Liver (tissue), 9 donors: ENCODE results near the gene ZDHHC24. TPM values are rescaled to one million over a fixed set of nuclear protein-coding genes. Genes with fewer than 3 reads are reported as not detected.

Source experiments
- DNase-seq: peaks from one replicate; pipeline ENCODE4 v3.0.0-alpha.2; 2017; ENCODE audit warnings: low spot score
- H3K27ac ChIP-seq, 2 donors: one replicate each; pipeline ENCODE4 v1.7.0; 2013; ENCODE audit warnings: inconsistent platforms in 2 of 2, low read length in 2 of 2, control low read depth in 1 of 2, low read depth in 1 of 2, mild to moderate bottlenecking in 1 of 2
- H3K27me3 ChIP-seq, 4 donors: one replicate each; pipeline versions ENCODE4 v1.6.1 to v1.7.0; 2013; ENCODE audit warnings: low read length in 3 of 4, inconsistent platforms in 1 of 4, mild to moderate bottlenecking in 1 of 4, moderate library complexity in 1 of 4; ENCODE audit not compliant: control insufficient read depth in 4 of 4, insufficient read depth in 4 of 4
- H3K36me3 ChIP-seq, 4 donors: one replicate each; pipeline versions ENCODE4 v1.6.1 to v1.7.0; 2013; ENCODE audit warnings: low read length in 3 of 4, mild to moderate bottlenecking in 3 of 4, low read depth in 1 of 4, moderate library complexity in 1 of 4; ENCODE audit not compliant: control insufficient read depth in 4 of 4, insufficient read depth in 3 of 4
- H3K4me1 ChIP-seq, 4 donors: one replicate each; pipeline versions ENCODE4 v1.6.1 to v1.7.0; 2013; ENCODE audit warnings: low read length in 3 of 4, mild to moderate bottlenecking in 3 of 4, moderate library complexity in 1 of 4; ENCODE audit not compliant: control insufficient read depth in 4 of 4, insufficient read depth in 4 of 4
- H3K4me3 ChIP-seq, 3 donors: one replicate each; pipeline versions ENCODE4 v1.6.1 to v1.7.0; 2013; ENCODE audit warnings: low read length in 3 of 3, control low read depth in 1 of 3, low read depth in 1 of 3, mild to moderate bottlenecking in 1 of 3
- H3K9ac ChIP-seq, 2 donors: one replicate each; pipeline ENCODE4 v1.7.0; 2013; ENCODE audit warnings: low read length in 2 of 2, mild to moderate bottlenecking in 2 of 2, moderate library complexity in 2 of 2, control low read depth in 1 of 2, low read depth in 1 of 2
- H3K9me3 ChIP-seq, 4 donors: one replicate each; pipeline versions ENCODE4 v1.6.1 to v1.7.0; 2013; ENCODE audit warnings: low read length in 3 of 4; ENCODE audit not compliant: control insufficient read depth in 4 of 4
- EGR1 ChIP-seq, 2 donors: IDR thresholded peaks; 2 replicates each; pipeline ENCODE4 v1.6.1; 2016 to 2018; ENCODE audit warnings: antibody characterized with exemption in 2 of 2, low read depth in 2 of 2
- FOXA1 ChIP-seq: IDR thresholded peaks from 2 replicates; pipeline ENCODE4 v1.6.1; 2016; ENCODE audit warnings: antibody characterized with exemption
- FOXA2 ChIP-seq: IDR thresholded peaks from 2 replicates; pipeline ENCODE4 v1.6.1; 2016; ENCODE audit warnings: antibody characterized with exemption
- GABPA ChIP-seq, 2 donors: IDR thresholded peaks in 1 of 2; conservative IDR thresholded peaks in 1 of 2; 2 replicates each; pipeline ENCODE4 v1.6.1; 2016; ENCODE audit warnings: antibody characterized with exemption in 2 of 2, mild to moderate bottlenecking in 1 of 2, moderate library complexity in 1 of 2
- JUND ChIP-seq, 2 donors: IDR thresholded peaks; 2 replicates each; pipeline ENCODE4 v1.6.1; 2016; ENCODE audit warnings: antibody characterized with exemption in 2 of 2
- NR2F2 ChIP-seq: IDR thresholded peaks from 2 replicates; pipeline ENCODE4 v1.6.1; 2016; ENCODE audit warnings: antibody characterized with exemption
- RAD21 ChIP-seq, 2 donors: IDR thresholded peaks; 2 replicates each; pipeline ENCODE4 v1.6.1; 2016; ENCODE audit warnings: antibody characterized with exemption in 2 of 2, mild to moderate bottlenecking in 2 of 2
- RXRA ChIP-seq, 2 donors: IDR thresholded peaks; 2 replicates each; pipeline ENCODE4 v1.6.1; 2017 to 2018; ENCODE audit warnings: antibody characterized with exemption in 2 of 2, mild to moderate bottlenecking in 1 of 2
- SP1 ChIP-seq: IDR thresholded peaks from 2 replicates; pipeline ENCODE4 v1.6.1; 2018; ENCODE audit warnings: antibody characterized with exemption, mild to moderate bottlenecking
- TAF1 ChIP-seq: conservative IDR thresholded peaks from 2 replicates; pipeline ENCODE4 v1.6.1; 2016; ENCODE audit warnings: antibody characterized with exemption, mild to moderate bottlenecking
- YY1 ChIP-seq: IDR thresholded peaks from 2 replicates; pipeline ENCODE4 v1.6.1; 2016; ENCODE audit warnings: antibody characterized with exemption, mild to moderate bottlenecking
- WGBS: extraction: QIAGEN DNeasy Blood & Tissue Kit; methylation state at CpG from one replicate; pipeline ENCODE4 v1.1.7; 2013; 5-methylcytosine and 5-hydroxymethylcytosine counted together
- polyA plus RNA-seq, 2 donors: library from polyadenylated mRNA; stranded (reverse) in 1 of 2; unstranded in 1 of 2; fragments of 200-250 nt in 1 of 2; fragments of >200 nt in 1 of 2; fragmentation: Nextera tagmentation in 1 of 2; extraction: Ambion mirVana in 1 of 2; gene quantifications; one replicate each; pipeline versions ENCODE4 v1.2.1 to v1.2.3, GENCODE V29; 2013 to 2015
- total RNA-seq, 2 donors: library from RNA; depleted of rRNA; stranded (reverse); fragments of >200 nt; gene quantifications; one replicate each; pipeline ENCODE4 v1.2.3, GENCODE V29; 2014
- TF ChIP-seq, protein P1 (sequence below): IDR thresholded peaks from 2 replicates; pipeline ENCODE4 v1.6.1; 2016; ENCODE audit warnings: antibody characterized with exemption, mild to moderate bottlenecking
- TF ChIP-seq, protein P2 (sequence below): fragments of 150-350 bp; IDR thresholded peaks from 2 replicates; pipeline ENCODE4 v1.5.1; 2017; ENCODE audit warnings: improper control_type of control experiment, low read depth, low read length; ENCODE audit not compliant: missing input control
- TF ChIP-seq, protein P3 (sequence below): IDR thresholded peaks from 2 replicates; pipeline ENCODE4 v1.6.1; 2016; ENCODE audit warnings: antibody characterized with exemption
- TF ChIP-seq, protein P4 (sequence below): IDR thresholded peaks from 2 replicates; pipeline ENCODE4 v1.6.1; 2016; ENCODE audit warnings: antibody characterized with exemption
- donor health status: healthy.
- donor health status: healthy.
- donor health status: healthy.
- donor health status: healthy.
- donor health status: healthy.

The ZDHHC24 gene
- total and polyA plus RNA-seq, 4 donors, result 4.1 to 6.4 (median 5.1) TPM

DNA sequence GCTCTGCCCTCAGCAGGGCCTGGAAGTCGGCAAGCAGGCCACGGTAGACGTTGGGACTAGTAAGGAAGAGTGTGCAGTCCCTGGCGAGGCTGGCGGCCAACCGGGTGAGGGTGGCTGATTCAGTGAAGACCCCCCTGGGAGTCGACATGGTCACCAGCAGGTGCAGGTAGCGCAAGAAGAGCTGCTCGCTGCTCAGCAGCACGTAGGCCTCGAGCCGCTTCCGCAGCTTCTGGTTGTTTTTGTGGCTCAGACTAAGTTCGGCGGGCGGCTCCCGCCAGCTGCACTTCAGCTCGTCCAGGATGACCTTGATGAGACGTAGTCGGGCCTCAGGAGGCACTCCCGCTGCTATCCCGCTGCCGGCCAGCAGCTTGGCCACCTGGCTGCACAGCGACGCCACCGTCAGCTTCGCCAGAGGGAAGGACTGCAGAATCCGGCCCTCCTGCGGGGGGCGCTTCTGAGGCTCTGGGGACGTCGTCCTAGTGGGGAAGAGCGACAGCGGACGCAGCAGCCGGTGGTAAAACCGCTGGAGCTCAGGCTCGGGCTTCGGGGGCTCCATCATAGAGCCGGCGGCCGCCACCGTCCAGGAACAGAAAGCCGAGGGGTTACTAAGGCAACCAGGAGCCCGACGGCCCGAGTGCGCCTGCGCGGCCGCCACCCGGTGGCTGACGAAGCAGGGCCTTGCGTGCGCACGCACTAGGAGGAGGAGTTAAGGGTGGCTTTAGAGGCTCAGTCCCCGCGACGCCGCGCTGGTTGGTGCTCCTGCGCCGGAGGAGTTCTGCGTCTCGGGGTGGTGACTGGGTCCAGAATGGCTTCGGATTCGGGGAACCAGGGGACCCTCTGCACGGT lies 46.8 kb upstream of the ZDHHC24 start, which contains the start of the genes CCDC87 and CCS:
Gene CCDC87 (minus strand): TSS at position 607 of the 846 bp plus-strand sequence. CDS start 48 bp downstream, at position 559.
Gene CCS (plus strand): TSS at position 729 of the 846 bp plus-strand sequence. CDS start 77 bp downstream, at position 806.
- Histone ChIP-seq H3K27me3 (no peaks in the 10 kb centered on the region), H3K9me3 (no peaks in the 10 kb centered on the region), H3K4me3 (peak within 1 kb of the TSS; percentile 56 to 93 (median 91)), H3K9ac (peak within 1 kb of the TSS; percentile 70 to 73), H3K36me3 (no peaks in the 10 kb centered on the region), H3K27ac (peak within 1 kb of the TSS; percentile 77 to 79), H3K4me1 (peaks cover 15 to 40% (median 31%) of the 10 kb centered on the region in 4 donors)
- 19% methylated on average over 68 of the region's 68 CpGs for WGBS
- TF ChIP-seq RAD21 (IDR thresholded peaks at IDR 0.05) (peak; percentile 45 to 71), RXRA (IDR thresholded peaks at IDR 0.05) (peak in 1 of 2 donors; percentile 32), GABPA (IDR thresholded peaks at IDR 0.05 in 1 of 2, conservative IDR thresholded peaks at IDR 0.05 in 1 of 2) (no peak), SP1 (no peak), NR2F2 (no peak), YY1 (peak; percentile 80), TAF1 (no peak)
- TF ChIP-seq, protein P1, sequence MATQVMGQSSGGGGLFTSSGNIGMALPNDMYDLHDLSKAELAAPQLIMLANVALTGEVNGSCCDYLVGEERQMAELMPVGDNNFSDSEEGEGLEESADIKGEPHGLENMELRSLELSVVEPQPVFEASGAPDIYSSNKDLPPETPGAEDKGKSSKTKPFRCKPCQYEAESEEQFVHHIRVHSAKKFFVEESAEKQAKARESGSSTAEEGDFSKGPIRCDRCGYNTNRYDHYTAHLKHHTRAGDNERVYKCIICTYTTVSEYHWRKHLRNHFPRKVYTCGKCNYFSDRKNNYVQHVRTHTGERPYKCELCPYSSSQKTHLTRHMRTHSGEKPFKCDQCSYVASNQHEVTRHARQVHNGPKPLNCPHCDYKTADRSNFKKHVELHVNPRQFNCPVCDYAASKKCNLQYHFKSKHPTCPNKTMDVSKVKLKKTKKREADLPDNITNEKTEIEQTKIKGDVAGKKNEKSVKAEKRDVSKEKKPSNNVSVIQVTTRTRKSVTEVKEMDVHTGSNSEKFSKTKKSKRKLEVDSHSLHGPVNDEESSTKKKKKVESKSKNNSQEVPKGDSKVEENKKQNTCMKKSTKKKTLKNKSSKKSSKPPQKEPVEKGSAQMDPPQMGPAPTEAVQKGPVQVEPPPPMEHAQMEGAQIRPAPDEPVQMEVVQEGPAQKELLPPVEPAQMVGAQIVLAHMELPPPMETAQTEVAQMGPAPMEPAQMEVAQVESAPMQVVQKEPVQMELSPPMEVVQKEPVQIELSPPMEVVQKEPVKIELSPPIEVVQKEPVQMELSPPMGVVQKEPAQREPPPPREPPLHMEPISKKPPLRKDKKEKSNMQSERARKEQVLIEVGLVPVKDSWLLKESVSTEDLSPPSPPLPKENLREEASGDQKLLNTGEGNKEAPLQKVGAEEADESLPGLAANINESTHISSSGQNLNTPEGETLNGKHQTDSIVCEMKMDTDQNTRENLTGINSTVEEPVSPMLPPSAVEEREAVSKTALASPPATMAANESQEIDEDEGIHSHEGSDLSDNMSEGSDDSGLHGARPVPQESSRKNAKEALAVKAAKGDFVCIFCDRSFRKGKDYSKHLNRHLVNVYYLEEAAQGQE, result peak; percentile 75
- TF ChIP-seq, protein P2, sequence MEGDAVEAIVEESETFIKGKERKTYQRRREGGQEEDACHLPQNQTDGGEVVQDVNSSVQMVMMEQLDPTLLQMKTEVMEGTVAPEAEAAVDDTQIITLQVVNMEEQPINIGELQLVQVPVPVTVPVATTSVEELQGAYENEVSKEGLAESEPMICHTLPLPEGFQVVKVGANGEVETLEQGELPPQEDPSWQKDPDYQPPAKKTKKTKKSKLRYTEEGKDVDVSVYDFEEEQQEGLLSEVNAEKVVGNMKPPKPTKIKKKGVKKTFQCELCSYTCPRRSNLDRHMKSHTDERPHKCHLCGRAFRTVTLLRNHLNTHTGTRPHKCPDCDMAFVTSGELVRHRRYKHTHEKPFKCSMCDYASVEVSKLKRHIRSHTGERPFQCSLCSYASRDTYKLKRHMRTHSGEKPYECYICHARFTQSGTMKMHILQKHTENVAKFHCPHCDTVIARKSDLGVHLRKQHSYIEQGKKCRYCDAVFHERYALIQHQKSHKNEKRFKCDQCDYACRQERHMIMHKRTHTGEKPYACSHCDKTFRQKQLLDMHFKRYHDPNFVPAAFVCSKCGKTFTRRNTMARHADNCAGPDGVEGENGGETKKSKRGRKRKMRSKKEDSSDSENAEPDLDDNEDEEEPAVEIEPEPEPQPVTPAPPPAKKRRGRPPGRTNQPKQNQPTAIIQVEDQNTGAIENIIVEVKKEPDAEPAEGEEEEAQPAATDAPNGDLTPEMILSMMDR, result peak; percentile 43
- TF ChIP-seq, protein P3, sequence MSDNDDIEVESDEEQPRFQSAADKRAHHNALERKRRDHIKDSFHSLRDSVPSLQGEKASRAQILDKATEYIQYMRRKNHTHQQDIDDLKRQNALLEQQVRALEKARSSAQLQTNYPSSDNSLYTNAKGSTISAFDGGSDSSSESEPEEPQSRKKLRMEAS, result no peak
- TF ChIP-seq, protein P4, sequence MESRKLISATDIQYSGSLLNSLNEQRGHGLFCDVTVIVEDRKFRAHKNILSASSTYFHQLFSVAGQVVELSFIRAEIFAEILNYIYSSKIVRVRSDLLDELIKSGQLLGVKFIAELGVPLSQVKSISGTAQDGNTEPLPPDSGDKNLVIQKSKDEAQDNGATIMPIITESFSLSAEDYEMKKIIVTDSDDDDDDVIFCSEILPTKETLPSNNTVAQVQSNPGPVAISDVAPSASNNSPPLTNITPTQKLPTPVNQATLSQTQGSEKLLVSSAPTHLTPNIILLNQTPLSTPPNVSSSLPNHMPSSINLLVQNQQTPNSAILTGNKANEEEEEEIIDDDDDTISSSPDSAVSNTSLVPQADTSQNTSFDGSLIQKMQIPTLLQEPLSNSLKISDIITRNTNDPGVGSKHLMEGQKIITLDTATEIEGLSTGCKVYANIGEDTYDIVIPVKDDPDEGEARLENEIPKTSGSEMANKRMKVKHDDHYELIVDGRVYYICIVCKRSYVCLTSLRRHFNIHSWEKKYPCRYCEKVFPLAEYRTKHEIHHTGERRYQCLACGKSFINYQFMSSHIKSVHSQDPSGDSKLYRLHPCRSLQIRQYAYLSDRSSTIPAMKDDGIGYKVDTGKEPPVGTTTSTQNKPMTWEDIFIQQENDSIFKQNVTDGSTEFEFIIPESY, result no peak
- peak; percentile 98 for DNase-seq

DNA sequence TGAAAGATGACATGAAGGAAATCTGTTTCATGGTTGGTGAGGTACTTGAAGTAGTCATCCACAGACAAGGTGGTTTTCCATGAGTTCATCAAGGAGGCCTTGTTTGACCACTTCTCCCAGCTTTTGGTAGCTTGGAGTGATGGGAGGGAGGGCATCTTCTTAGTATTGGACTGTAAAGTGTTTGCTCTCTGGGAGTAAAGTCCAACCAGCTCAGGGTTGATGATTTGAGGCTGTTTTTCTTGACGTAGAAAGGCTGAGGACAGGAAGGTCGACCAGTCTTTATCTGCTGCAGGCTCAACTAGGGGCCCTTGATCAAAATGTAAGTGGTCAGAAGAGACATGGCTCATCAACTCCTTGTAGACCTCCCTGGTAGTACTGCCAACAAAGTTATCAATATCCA lies 45.3 kb upstream of the ZDHHC24 start:
- DNase-seq, result no peak
- Histone ChIP-seq H3K27ac (no peak overlapping the region), H3K9ac (no peak overlapping the region), H3K27me3 (no peaks in the 10 kb centered on the region), H3K36me3 (no peaks in the 10 kb centered on the region), H3K4me1 (peaks cover 13 to 35% (median 27%) of the 10 kb centered on the region in 4 donors), H3K9me3 (no peaks in the 10 kb centered on the region), H3K4me3 (no peak overlapping the region)
- WGBS, result 25% methylated on average over 2 of the region's 2 CpGs
- peak; percentile 24 for TF ChIP-seq YY1
- TF ChIP-seq EGR1 (IDR thresholded peaks at IDR 0.05; ENCODE audit: low read depth in 2 of 2), result no peak
- TF ChIP-seq RXRA (IDR thresholded peaks at IDR 0.05), result peak in 1 of 2 donors; percentile 48
- TF ChIP-seq, protein P1, result no peak
- no peak for TF ChIP-seq TAF1
- TF ChIP-seq, protein P4, result no peak
- TF ChIP-seq SP1, result peak; percentile 43
- no peak for TF ChIP-seq NR2F2
- TF ChIP-seq, protein P3, result no peak
- no peak for TF ChIP-seq JUND (IDR thresholded peaks at IDR 0.05)
- TF ChIP-seq FOXA1, result no peak
- no peak for TF ChIP-seq FOXA2
- TF ChIP-seq GABPA (IDR thresholded peaks at IDR 0.05 in 1 of 2, conservative IDR thresholded peaks at IDR 0.05 in 1 of 2), result no peak
